Measurements from ENCODE around the gene OPALIN. TPM values are rescaled to one million over a fixed set of nuclear protein-coding genes. Genes with fewer than 3 reads are reported as not detected.

The OPALIN gene
- total RNA-seq, 5 donors from 2014 or later (not counting 1 experiment from before 2014, with no cell fraction given), result not detected

GRCh38 chr10:96325719-96326373 lies 33.0 kb downstream of the OPALIN start:
- Mint-ChIP-seq H3K27ac (no peak overlapping the region), H3K27me3 (peaks cover 5 to 8% of the 10 kb centered on the region in 2 donors), H3K36me3 (peaks cover 3% of the 10 kb centered on the region), H3K4me3 (no peak overlapping the region), H3K9me3 (no peaks in the 10 kb centered on the region), H3K4me1 (no peaks in the 10 kb centered on the region)
- Histone ChIP-seq H3K9me3 (no peaks in the 10 kb centered on the region), H3K4me3 (ENCODE audit: control insufficient read depth in 1 of 2, extremely low read depth in 1 of 2, low read length in 1 of 2) (no peak overlapping the region), H3K4me1 (ENCODE audit: control insufficient read depth in 1 of 2, extremely low read depth in 1 of 2, insufficient read depth in 2 of 2, low read length in 2 of 2) (no peaks in the 10 kb centered on the region), H3K36me3 (ENCODE audit: control insufficient read depth in 2 of 2, extremely low read depth in 1 of 2, insufficient read depth in 1 of 2, low read length in 1 of 2) (no peaks in the 10 kb centered on the region), H3K27ac (ENCODE audit: low read length) (no peak overlapping the region), H3K27me3 (replicated peaks in 1 of 2; ENCODE audit: control insufficient read depth in 2 of 2, extremely low read depth in 1 of 2, insufficient read depth in 2 of 2, low read length in 1 of 2) (peaks cover 0 to 8% of the 10 kb centered on the region in 2 experiments)
- POLR2A ChIA-PET, result no interaction called here
- ATAC-seq (replicated peaks in 1 of 4), result no peak
- no peak for DNase-seq
- CTCF ChIA-PET, result interaction anchor here in 1 of 2 donors (0.6 kb wide), 1 partner anchor 98 kb away, joined by 4 read pairs; no protein-coding TSS in a partner anchor
- WGBS (ENCODE audit: insufficient coverage), result no CpG with 5 or more reads among the region's 4 CpGs

- no peaks in the 10 kb centered on the region for H3K4me1 ChIP-seq (ENCODE audit: control insufficient read depth in 1 of 2, extremely low read depth in 1 of 2, insufficient read depth in 2 of 2, low read length in 2 of 2)
- H3K9me3 ChIP-seq, result no peaks in the 10 kb centered on the region
- ChIA-PET POLR2A (interaction anchor here in 1 of 2 donors (0.5 kb wide), 1 partner anchor 452 kb away, joined by 3 read pairs; no protein-coding TSS in a partner anchor), CTCF (interaction anchor here in 1 of 2 donors (1.3 kb wide), 1 partner anchor 95 kb away, joined by 5 read pairs; no protein-coding TSS in a partner anchor)
- 77% methylated on average over 2 of the region's 2 CpGs for WGBS (ENCODE audit: insufficient coverage)
- H3K27me3 ChIP-seq (replicated peaks in 1 of 2; ENCODE audit: control insufficient read depth in 2 of 2, extremely low read depth in 1 of 2, insufficient read depth in 2 of 2, low read length in 1 of 2), result peaks cover 0 to 8% of the 10 kb centered on the region in 2 experiments
- DNase-seq, result no peak
- no peaks in the 10 kb centered on the region for H3K36me3 ChIP-seq (ENCODE audit: control insufficient read depth in 2 of 2, extremely low read depth in 1 of 2, insufficient read depth in 1 of 2, low read length in 1 of 2)
- no peak overlapping the region for H3K4me3 ChIP-seq (ENCODE audit: control insufficient read depth in 1 of 2, extremely low read depth in 1 of 2, low read length in 1 of 2)
- Mint-ChIP-seq H3K4me1 (no peaks in the 10 kb centered on the region), H3K27ac (no peak overlapping the region), H3K4me3 (no peak overlapping the region), H3K27me3 (peaks cover 10 to 12% of the 10 kb centered on the region in 2 donors), H3K9me3 (no peaks in the 10 kb centered on the region), H3K36me3 (peaks cover 3% of the 10 kb centered on the region)
- ATAC-seq (replicated peaks in 1 of 4), result no peak
- H3K27ac ChIP-seq (ENCODE audit: low read length), result no peak overlapping the region
Measured at GRCh38 chr10:96324447-96324846, 34.4 kb downstream of the OPALIN start.

- Histone ChIP-seq H3K4me3 (ENCODE audit: control insufficient read depth in 1 of 2, extremely low read depth in 1 of 2, low read length in 1 of 2) (no peak overlapping the region), H3K4me1 (ENCODE audit: control insufficient read depth in 1 of 2, extremely low read depth in 1 of 2, insufficient read depth in 2 of 2, low read length in 2 of 2) (no peaks in the 10 kb centered on the region), H3K27ac (ENCODE audit: low read length) (no peak overlapping the region), H3K36me3 (ENCODE audit: control insufficient read depth in 2 of 2, extremely low read depth in 1 of 2, insufficient read depth in 1 of 2, low read length in 1 of 2) (no peaks in the 10 kb centered on the region), H3K9me3 (no peaks in the 10 kb centered on the region), H3K27me3 (replicated peaks in 1 of 2; ENCODE audit: control insufficient read depth in 2 of 2, extremely low read depth in 1 of 2, insufficient read depth in 2 of 2, low read length in 1 of 2) (peaks cover 0 to 2% of the 10 kb centered on the region in 2 experiments)
- Mint-ChIP-seq H3K4me1 (no peaks in the 10 kb centered on the region), H3K36me3 (peaks cover 3% of the 10 kb centered on the region), H3K27me3 (peaks cover 10 to 13% of the 10 kb centered on the region in 2 donors), H3K9me3 (no peaks in the 10 kb centered on the region), H3K27ac (no peak overlapping the region), H3K4me3 (no peak overlapping the region)
- no peak for DNase-seq
- WGBS (ENCODE audit: insufficient coverage), result no CpG with 5 or more reads among the region's 1 CpG
- ChIA-PET POLR2A (no interaction called here), CTCF (no interaction called here)
- ATAC-seq (replicated peaks in 1 of 4), result no peak
Measured at GRCh38 chr10:96322275-96322674, 36.5 kb downstream of the OPALIN start.

- H3K4me1 ChIP-seq (ENCODE audit: control insufficient read depth in 1 of 2, extremely low read depth in 1 of 2, insufficient read depth in 2 of 2, low read length in 2 of 2), result no peaks in the 10 kb centered on the region
- H3K4me1 Mint-ChIP-seq, result no peaks in the 10 kb centered on the region
- no peaks in the 10 kb centered on the region for H3K9me3 ChIP-seq
- POLR2A ChIA-PET, result interaction anchor here in 1 of 2 donors (0.5 kb wide), 1 partner anchor 103 kb away, joined by 16 read pairs; no protein-coding TSS in a partner anchor
- no peaks in the 10 kb centered on the region for H3K36me3 ChIP-seq (ENCODE audit: control insufficient read depth in 2 of 2, extremely low read depth in 1 of 2, insufficient read depth in 1 of 2, low read length in 1 of 2)
- no peak for ATAC-seq (replicated peaks in 1 of 4)
- no peaks in the 10 kb centered on the region for H3K9me3 Mint-ChIP-seq
- H3K27ac Mint-ChIP-seq, result no peak overlapping the region
- 60% methylated on average over 1 of the region's 5 CpGs for WGBS (ENCODE audit: insufficient coverage)
- no peak overlapping the region for H3K27ac ChIP-seq (ENCODE audit: low read length)
- no peak for DNase-seq
- H3K27me3 Mint-ChIP-seq, result peaks cover 10 to 14% of the 10 kb centered on the region in 2 donors
- CTCF ChIA-PET, result no interaction called here
- no peak overlapping the region for H3K4me3 Mint-ChIP-seq
- H3K36me3 Mint-ChIP-seq, result peaks cover 3% of the 10 kb centered on the region
- H3K27me3 ChIP-seq (replicated peaks in 1 of 2; ENCODE audit: control insufficient read depth in 2 of 2, extremely low read depth in 1 of 2, insufficient read depth in 2 of 2, low read length in 1 of 2), result peaks cover 0 to 2% of the 10 kb centered on the region in 2 experiments
- no peak overlapping the region for H3K4me3 ChIP-seq (ENCODE audit: control insufficient read depth in 1 of 2, extremely low read depth in 1 of 2, low read length in 1 of 2)
Measured at GRCh38 chr10:96321822-96322221, 37.0 kb downstream of the OPALIN start.

- no CpG with 5 or more reads among the region's 3 CpGs for WGBS (ENCODE audit: insufficient coverage)
- ATAC-seq (replicated peaks in 1 of 4), result no peak
- H3K27ac ChIP-seq (ENCODE audit: low read length), result no peak overlapping the region
- Mint-ChIP-seq H3K4me3 (no peak overlapping the region), H3K9me3 (no peaks in the 10 kb centered on the region), H3K27me3 (peaks cover 19 to 24% of the 10 kb centered on the region in 2 donors), H3K4me1 (peaks cover 0 to 9% (median 0%) of the 10 kb centered on the region in 3 donors), H3K27ac (no peak overlapping the region), H3K36me3 (peaks cover 3% of the 10 kb centered on the region)
- H3K9me3 ChIP-seq, result no peaks in the 10 kb centered on the region
- H3K4me1 ChIP-seq (ENCODE audit: control insufficient read depth in 1 of 2, extremely low read depth in 1 of 2, insufficient read depth in 2 of 2, low read length in 2 of 2), result no peaks in the 10 kb centered on the region
- H3K27me3 ChIP-seq (replicated peaks in 1 of 2; ENCODE audit: control insufficient read depth in 2 of 2, extremely low read depth in 1 of 2, insufficient read depth in 2 of 2, low read length in 1 of 2), result no peaks in the 10 kb centered on the region
- ChIA-PET POLR2A (no interaction called here), CTCF (interaction anchor here in 1 of 2 donors (0.5 to 0.6 kb wide), 2 partner anchors 17 to 947 kb away, joined by 3 to 8 read pairs; no protein-coding TSS in a partner anchor)
- DNase-seq, result no peak
- H3K4me3 ChIP-seq (ENCODE audit: control insufficient read depth in 1 of 2, extremely low read depth in 1 of 2, low read length in 1 of 2), result no peak overlapping the region
- H3K36me3 ChIP-seq (ENCODE audit: control insufficient read depth in 2 of 2, extremely low read depth in 1 of 2, insufficient read depth in 1 of 2, low read length in 1 of 2), result no peaks in the 10 kb centered on the region
Measured at GRCh38 chr10:96319754-96320474, 38.9 kb downstream of the OPALIN start.

GRCh38 chr10:96317067-96317833 lies 41.6 kb downstream of the OPALIN start:
- H3K27me3 Mint-ChIP-seq, result peaks cover 15 to 25% of the 10 kb centered on the region in 2 donors
- Histone ChIP-seq H3K27me3 (replicated peaks in 1 of 2; ENCODE audit: control insufficient read depth in 2 of 2, extremely low read depth in 1 of 2, insufficient read depth in 2 of 2, low read length in 1 of 2) (peaks cover 0 to 3% of the 10 kb centered on the region in 2 experiments), H3K4me3 (ENCODE audit: control insufficient read depth in 1 of 2, extremely low read depth in 1 of 2, low read length in 1 of 2) (no peak overlapping the region), H3K4me1 (ENCODE audit: control insufficient read depth in 1 of 2, extremely low read depth in 1 of 2, insufficient read depth in 2 of 2, low read length in 2 of 2) (no peaks in the 10 kb centered on the region), H3K9me3 (no peaks in the 10 kb centered on the region), H3K27ac (ENCODE audit: low read length) (no peak overlapping the region), H3K36me3 (ENCODE audit: control insufficient read depth in 2 of 2, extremely low read depth in 1 of 2, insufficient read depth in 1 of 2, low read length in 1 of 2) (no peaks in the 10 kb centered on the region)
- H3K36me3 Mint-ChIP-seq, result no peaks in the 10 kb centered on the region
- H3K27ac Mint-ChIP-seq, result no peak overlapping the region
- DNase-seq (no peak), ATAC-seq (replicated peaks in 1 of 4) (no peak)
- no CpG with 5 or more reads among the region's 4 CpGs for WGBS (ENCODE audit: insufficient coverage)
- ChIA-PET POLR2A (no interaction called here), CTCF (interaction anchor here in 1 of 2 donors (0.5 to 1.3 kb wide), 2 partner anchors 22 to 87 kb away, joined by 3 to 7 read pairs; no protein-coding TSS in a partner anchor)
- peaks cover 0 to 9% (median 0%) of the 10 kb centered on the region in 3 donors for H3K4me1 Mint-ChIP-seq
- no peak overlapping the region for H3K4me3 Mint-ChIP-seq
- H3K9me3 Mint-ChIP-seq, result no peaks in the 10 kb centered on the region
